Measurements from ENCODE around the gene ANTXR2.

Gene ANTXR2

DNA sequence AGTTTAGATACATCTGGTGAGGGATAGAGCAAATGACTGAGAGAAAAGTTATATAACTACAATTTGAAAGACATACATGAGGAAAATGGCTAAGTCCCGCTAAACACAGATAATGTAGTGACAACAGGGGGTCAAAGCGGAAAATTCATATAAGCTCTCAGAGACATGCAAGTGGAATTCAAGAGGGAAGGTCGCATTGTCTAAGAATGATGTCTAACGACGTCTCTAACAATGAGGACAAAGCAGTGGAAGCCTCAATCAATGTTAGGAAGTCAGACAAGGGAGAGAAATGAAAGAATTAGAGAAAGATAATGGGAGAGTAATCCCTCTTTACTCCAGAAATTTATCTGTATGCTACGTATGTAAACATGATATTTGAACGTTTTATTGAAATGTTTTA, 113.4 kb downstream of the ANTXR2 start:
- Histone ChIP-seq H4K12ac (ENCODE audit: low read depth, low read length) (no peak overlapping the region), H3K18ac (ENCODE audit: low read length) (no peak overlapping the region), H2BK12ac (ENCODE audit: low read length) (no peak overlapping the region), H3K4ac (ENCODE audit: low read depth, low read length) (no peak overlapping the region), H4K91ac (ENCODE audit: low read depth, low read length) (no peak overlapping the region), H3K79me1 (ENCODE audit: low read length) (no peaks in the 10 kb centered on the region), H2BK5ac (ENCODE audit: low read depth, low read length, poor library complexity) (no peak overlapping the region), H2AFZ (ENCODE audit: insufficient read depth, low read length, poor library complexity) (no peak overlapping the region), H3K27ac (ENCODE audit: low read depth, low read length) (no peak overlapping the region), H3K14ac (ENCODE audit: low read length) (no peak overlapping the region), H3K4me2 (ENCODE audit: low read length) (no peak overlapping the region), H4K8ac (ENCODE audit: low read depth, low read length) (no peak overlapping the region), H3K23ac (ENCODE audit: low read length) (no peak overlapping the region), H3K4me3 (ENCODE audit: low read depth, low read length) (no peak overlapping the region), H2AK5ac (ENCODE audit: low read length) (no peak overlapping the region), H2BK120ac (ENCODE audit: insufficient read depth, low read length, poor library complexity) (no peak overlapping the region), H3K4me1 (ENCODE audit: control insufficient read depth in 1 of 2, insufficient read depth in 2 of 2, low read length in 2 of 2) (no peaks in the 10 kb centered on the region), H3K79me2 (ENCODE audit: control insufficient read depth, insufficient read depth, low read length, poor library complexity) (no peaks in the 10 kb centered on the region), H3K27me3 (ENCODE audit: insufficient read depth, low read length) (no peaks in the 10 kb centered on the region), H3K9me3 (ENCODE audit: insufficient read depth, low read depth, low read length) (no peaks in the 10 kb centered on the region), H3K36me3 (ENCODE audit: control insufficient read depth in 1 of 2, insufficient read depth in 2 of 2, low read length in 2 of 2) (no peaks in the 10 kb centered on the region), H3K9ac (ENCODE audit: low read length) (no peak overlapping the region)
- no peak for DNase-seq
- no CpG with 5 or more reads among the region's 7 CpGs for WGBS (ENCODE audit: extremely low coverage, insufficient coverage, insufficient read length)

DNA sequence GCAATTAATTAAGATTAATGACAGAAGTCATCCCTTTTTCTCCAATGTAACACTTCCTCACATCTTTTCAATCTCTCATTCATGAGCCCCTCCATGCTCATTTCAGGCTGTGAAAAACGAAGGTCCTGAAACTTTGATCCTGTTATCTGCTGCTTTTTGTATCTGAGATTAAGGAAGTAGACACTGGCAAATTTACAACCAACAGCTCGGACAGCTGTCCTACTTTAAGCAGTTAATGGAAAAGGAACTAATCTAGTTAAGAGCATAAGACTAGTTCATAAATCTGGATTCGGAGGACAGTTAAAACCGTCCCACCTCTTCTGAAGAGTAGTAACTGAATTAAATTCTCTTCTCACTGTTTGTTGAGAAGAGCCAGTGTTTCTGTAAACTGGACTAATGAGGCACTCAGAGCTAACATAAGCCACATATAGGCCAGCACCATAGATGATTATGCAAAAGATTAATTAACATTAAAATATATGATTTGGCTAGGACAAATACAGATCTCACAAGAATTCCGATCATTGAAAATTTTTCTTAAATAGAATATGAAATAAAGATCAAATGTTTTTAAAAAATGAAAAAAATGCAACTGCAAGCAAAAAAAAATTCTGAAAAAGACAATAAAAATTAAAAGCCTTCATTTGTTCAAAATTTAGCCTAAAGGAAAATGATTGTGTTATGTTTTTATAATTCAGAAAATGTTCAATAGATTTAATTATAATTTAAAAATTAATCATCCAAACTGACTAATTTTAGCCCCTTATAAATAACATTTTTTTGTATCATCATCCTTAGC, 114.4 kb downstream of the ANTXR2 start:
- Histone ChIP-seq H4K12ac (ENCODE audit: low read depth, low read length) (no peak overlapping the region), H4K8ac (ENCODE audit: low read depth, low read length) (no peak overlapping the region), H3K27ac (ENCODE audit: low read depth, low read length) (no peak overlapping the region), H3K4me3 (ENCODE audit: low read depth, low read length) (no peak overlapping the region), H2BK12ac (ENCODE audit: low read length) (no peak overlapping the region), H3K4me2 (ENCODE audit: low read length) (no peak overlapping the region), H2BK120ac (ENCODE audit: insufficient read depth, low read length, poor library complexity) (no peak overlapping the region), H3K23ac (ENCODE audit: low read length) (no peak overlapping the region), H3K18ac (ENCODE audit: low read length) (no peak overlapping the region), H4K91ac (ENCODE audit: low read depth, low read length) (no peak overlapping the region), H2BK5ac (ENCODE audit: low read depth, low read length, poor library complexity) (no peak overlapping the region), H3K9me3 (ENCODE audit: insufficient read depth, low read depth, low read length) (no peaks in the 10 kb centered on the region), H2AFZ (ENCODE audit: insufficient read depth, low read length, poor library complexity) (no peak overlapping the region), H2AK5ac (ENCODE audit: low read length) (no peak overlapping the region), H3K9ac (ENCODE audit: low read length) (no peak overlapping the region), H3K4me1 (ENCODE audit: control insufficient read depth in 1 of 2, insufficient read depth in 2 of 2, low read length in 2 of 2) (no peaks in the 10 kb centered on the region), H3K4ac (ENCODE audit: low read depth, low read length) (no peak overlapping the region), H3K36me3 (ENCODE audit: control insufficient read depth in 1 of 2, insufficient read depth in 2 of 2, low read length in 2 of 2) (no peaks in the 10 kb centered on the region), H3K27me3 (ENCODE audit: insufficient read depth, low read length) (no peaks in the 10 kb centered on the region), H3K79me1 (ENCODE audit: low read length) (no peaks in the 10 kb centered on the region), H3K79me2 (ENCODE audit: control insufficient read depth, insufficient read depth, low read length, poor library complexity) (no peaks in the 10 kb centered on the region), H3K14ac (ENCODE audit: low read length) (no peak overlapping the region)
- DNase-seq: no peak
- no CpG with 5 or more reads among the region's 5 CpGs for WGBS (ENCODE audit: extremely low coverage, insufficient coverage, insufficient read length)

DNA sequence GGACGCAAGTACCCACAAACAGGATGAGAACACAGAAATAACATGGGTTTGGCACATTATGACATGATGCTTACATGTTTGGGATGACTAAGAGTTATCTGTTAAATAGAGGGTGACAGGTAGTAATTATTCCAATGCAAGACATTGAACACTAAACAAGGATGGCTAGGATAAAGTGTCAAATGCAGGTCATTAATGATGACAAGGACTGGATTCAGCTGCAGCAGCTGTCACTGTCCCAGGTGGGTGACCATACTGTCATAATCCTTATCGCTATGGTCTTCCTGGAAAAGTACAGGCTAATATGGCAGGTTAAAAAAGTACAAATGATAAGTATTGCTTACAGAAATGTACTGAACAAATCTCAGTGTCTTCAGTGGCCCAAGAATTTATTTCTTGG, 123.9 kb downstream of the ANTXR2 start:
- Histone ChIP-seq H4K12ac (ENCODE audit: low read depth, low read length) (no peak overlapping the region), H3K18ac (ENCODE audit: low read length) (no peak overlapping the region), H3K4me2 (ENCODE audit: low read length) (no peak overlapping the region), H3K9me3 (ENCODE audit: insufficient read depth, low read depth, low read length) (no peaks in the 10 kb centered on the region), H3K79me2 (ENCODE audit: control insufficient read depth, insufficient read depth, low read length, poor library complexity) (no peaks in the 10 kb centered on the region), H3K23ac (ENCODE audit: low read length) (no peak overlapping the region), H3K14ac (ENCODE audit: low read length) (no peak overlapping the region), H3K4ac (ENCODE audit: low read depth, low read length) (no peak overlapping the region), H3K36me3 (ENCODE audit: control insufficient read depth in 1 of 2, insufficient read depth in 2 of 2, low read length in 2 of 2) (no peaks in the 10 kb centered on the region), H3K4me3 (ENCODE audit: low read depth, low read length) (no peak overlapping the region), H2BK5ac (ENCODE audit: low read depth, low read length, poor library complexity) (no peak overlapping the region), H3K27ac (ENCODE audit: low read depth, low read length) (no peak overlapping the region), H3K9ac (ENCODE audit: low read length) (no peak overlapping the region), H3K79me1 (ENCODE audit: low read length) (no peaks in the 10 kb centered on the region), H4K8ac (ENCODE audit: low read depth, low read length) (no peak overlapping the region), H4K91ac (ENCODE audit: low read depth, low read length) (no peak overlapping the region), H2AK5ac (ENCODE audit: low read length) (no peak overlapping the region), H2BK12ac (ENCODE audit: low read length) (no peak overlapping the region), H3K27me3 (ENCODE audit: insufficient read depth, low read length) (no peaks in the 10 kb centered on the region), H3K4me1 (ENCODE audit: control insufficient read depth in 1 of 2, insufficient read depth in 2 of 2, low read length in 2 of 2) (no peaks in the 10 kb centered on the region), H2BK120ac (ENCODE audit: insufficient read depth, low read length, poor library complexity) (no peak overlapping the region), H2AFZ (ENCODE audit: insufficient read depth, low read length, poor library complexity) (no peak overlapping the region)
- DNase-seq: no peak
- WGBS (ENCODE audit: extremely low coverage, insufficient coverage, insufficient read length): no CpG with 5 or more reads among the region's 2 CpGs

DNA sequence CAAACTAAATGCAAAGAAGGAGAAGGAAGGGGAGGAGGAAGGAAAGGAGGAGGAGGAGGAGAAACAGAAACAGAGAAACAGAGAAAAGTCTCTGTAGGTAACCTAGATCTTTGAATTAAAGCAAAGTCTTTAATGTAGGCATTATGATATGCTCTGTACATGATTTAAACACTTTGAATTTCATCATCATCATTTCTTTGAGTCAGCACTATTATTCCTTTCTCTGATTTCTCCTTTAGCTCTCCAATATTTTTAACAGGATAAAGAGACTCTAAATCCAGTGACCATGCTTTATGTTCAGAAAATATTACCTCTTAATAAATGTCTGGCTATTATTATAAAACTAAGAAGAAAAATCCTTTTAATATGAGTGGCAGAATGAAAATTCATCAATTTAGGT, 124.3 kb downstream of the ANTXR2 start:
- no peak overlapping the region for H3K18ac ChIP-seq (ENCODE audit: low read length)
- H3K9me3 ChIP-seq (ENCODE audit: insufficient read depth, low read depth, low read length): no peaks in the 10 kb centered on the region
- H3K36me3 ChIP-seq (ENCODE audit: control insufficient read depth in 1 of 2, insufficient read depth in 2 of 2, low read length in 2 of 2): no peaks in the 10 kb centered on the region
- H4K91ac ChIP-seq (ENCODE audit: low read depth, low read length): no peak overlapping the region
- H4K12ac ChIP-seq (ENCODE audit: low read depth, low read length): no peak overlapping the region
- H3K27ac ChIP-seq (ENCODE audit: low read depth, low read length): no peak overlapping the region
- H3K14ac ChIP-seq (ENCODE audit: low read length): no peak overlapping the region
- no peak overlapping the region for H4K8ac ChIP-seq (ENCODE audit: low read depth, low read length)
- H2BK5ac ChIP-seq (ENCODE audit: low read depth, low read length, poor library complexity): no peak overlapping the region
- no peak overlapping the region for H2BK120ac ChIP-seq (ENCODE audit: insufficient read depth, low read length, poor library complexity)
- H2AK5ac ChIP-seq (ENCODE audit: low read length): no peak overlapping the region
- no peak overlapping the region for H3K4me3 ChIP-seq (ENCODE audit: low read depth, low read length)
- no peak overlapping the region for H3K4me2 ChIP-seq (ENCODE audit: low read length)
- no peaks in the 10 kb centered on the region for H3K4me1 ChIP-seq (ENCODE audit: control insufficient read depth in 1 of 2, insufficient read depth in 2 of 2, low read length in 2 of 2)
- no peak overlapping the region for H3K9ac ChIP-seq (ENCODE audit: low read length)
- H3K27me3 ChIP-seq (ENCODE audit: insufficient read depth, low read length): no peaks in the 10 kb centered on the region
- H3K23ac ChIP-seq (ENCODE audit: low read length): no peak overlapping the region
- no peak overlapping the region for H2AFZ ChIP-seq (ENCODE audit: insufficient read depth, low read length, poor library complexity)
- H3K79me1 ChIP-seq (ENCODE audit: low read length): no peaks in the 10 kb centered on the region
- H3K79me2 ChIP-seq (ENCODE audit: control insufficient read depth, insufficient read depth, low read length, poor library complexity): no peaks in the 10 kb centered on the region
- no peak for DNase-seq
- no peak overlapping the region for H3K4ac ChIP-seq (ENCODE audit: low read depth, low read length)
- no peak overlapping the region for H2BK12ac ChIP-seq (ENCODE audit: low read length)
